ENCODE results near the gene GAB3.

- TF ChIP-seq POLR2AphosphoS5 (IDR thresholded peaks at IDR 0.05; ENCODE audit: borderline replicate concordance, low read depth, low read length) (no peak), EZH2 (IDR thresholded peaks at IDR 0.05) (no peak), FOXP2 (optimal IDR thresholded peaks at IDR 0.05; ENCODE audit: control extremely low read depth, extremely low read length, insufficient read depth) (no peak)
Measured at GRCh38 chrX:154731881-154732280, 19.0 kb downstream of the GAB3 start.
